DMS153 (cell line): ENCODE results near the gene THSD7B.
"Not testable (repeated sequence)": the region's sequence is repeated elsewhere in the genome, so short reads cannot be mapped to it uniquely, and the experiment has no call there.

Experiments
- DNase-seq: peaks from one replicate; lab custom pipeline; 2025; lab: John Stamatoyannopoulos, UW

Gene THSD7B

GRCh38 chr2:136765256-136766072, at the start of gene THSD7B:
Gene THSD7B, plus strand, starts transcription at chr2:136765545. Its CDS starts 116,634 bp downstream, at chr2:136882179.
- DNase-seq, result no peak

GRCh38 chr2:136718273-136718672, 47.1 kb upstream of the THSD7B start:
- no peak for DNase-seq

GRCh38 chr2:136727973-136728699, 37.2 kb upstream of the THSD7B start:
- DNase-seq, result no peak

- DNase-seq, result no peak
Measured at GRCh38 chr2:136736236-136736635, 29.1 kb upstream of the THSD7B start.

GRCh38 chr2:136738044-136738443, 27.3 kb upstream of the THSD7B start:
- no peak for DNase-seq

- DNase-seq, result no peak
Measured at GRCh38 chr2:136741471-136741870, 23.9 kb upstream of the THSD7B start.

- DNase-seq, result no peak
Measured at GRCh38 chr2:136750065-136750464, 15.3 kb upstream of the THSD7B start.

GRCh38 chr2:136751406-136751805, 13.9 kb upstream of the THSD7B start:
- no peak for DNase-seq

- not testable (repeated sequence) for DNase-seq
Measured at GRCh38 chr2:136758504-136758903, 6.8 kb upstream of the THSD7B start.

- DNase-seq, result no peak
Measured at GRCh38 chr2:136764452-136765255, 691 bp upstream of the THSD7B start.

- no peak for DNase-seq
Measured at GRCh38 chr2:136766073-136766404, 694 bp downstream of the THSD7B start.

- no peak for DNase-seq
Measured at GRCh38 chr2:136767030-136767429, 1.7 kb downstream of the THSD7B start.

GRCh38 chr2:136769871-136770270, 4.5 kb downstream of the THSD7B start:
- DNase-seq, result no peak

GRCh38 chr2:136770384-136770783, 5.0 kb downstream of the THSD7B start:
- no peak for DNase-seq

GRCh38 chr2:136777391-136777790, 12.0 kb downstream of the THSD7B start:
- no peak for DNase-seq

GRCh38 chr2:136783856-136784255, 18.5 kb downstream of the THSD7B start:
- no peak for DNase-seq

GRCh38 chr2:136785215-136785614, 19.9 kb downstream of the THSD7B start:
- no peak for DNase-seq

- no peak for DNase-seq
Measured at GRCh38 chr2:136787970-136788369, 22.6 kb downstream of the THSD7B start.

- no peak for DNase-seq
Measured at GRCh38 chr2:136796339-136796738, 31.0 kb downstream of the THSD7B start.

GRCh38 chr2:136798766-136799165, 33.4 kb downstream of the THSD7B start:
- DNase-seq, result no peak

GRCh38 chr2:136801661-136802060, 36.3 kb downstream of the THSD7B start:
- DNase-seq, result no peak

GRCh38 chr2:136809998-136810397, 44.7 kb downstream of the THSD7B start:
- no peak for DNase-seq

GRCh38 chr2:136818839-136819238, 53.5 kb downstream of the THSD7B start:
- DNase-seq, result no peak
